IMR-90 (cell line): ENCODE results near the gene ANAPC1.
"Not testable (repeated sequence)": the region's sequence is repeated elsewhere in the genome, so short reads cannot be mapped to it uniquely, and the experiment has no call there.

ENCODE experiments used
- BHLHE40 ChIP-seq: fragments of 150-350 bp; IDR thresholded peaks from 2 replicates; pipeline ENCODE4 v1.6.1; 2016; ENCODE audit warnings: mild to moderate bottlenecking, low read depth, low read length
- CEBPB ChIP-seq: IDR thresholded peaks from 2 replicates; pipeline ENCODE4 v1.6.1; 2012; ENCODE audit warnings: low read depth, low read length, improper control_type of control experiment
- CHD1 ChIP-seq: IDR thresholded peaks from 2 replicates; pipeline ENCODE4 v1.6.1; 2012; ENCODE audit warnings: low read depth, low read length, improper control_type of control experiment
- CTCF ChIP-seq: conservative IDR thresholded peaks from 2 replicates; pipeline ENCODE4 v1.5.1; 2012; ENCODE audit warnings: mild to moderate bottlenecking, low read depth, low read length, improper control_type of control experiment
- FOS ChIP-seq: fragments of 150-350 bp; IDR thresholded peaks from 2 replicates; pipeline ENCODE4 v1.6.1; 2016; ENCODE audit warnings: low read depth, low read length
- MXI1 ChIP-seq: IDR thresholded peaks from 2 replicates; pipeline ENCODE4 v1.6.1; 2012; ENCODE audit warnings: low read depth, mild to moderate bottlenecking, low read length, moderate library complexity, borderline replicate concordance
- POLR2A ChIP-seq: IDR thresholded peaks from 2 replicates; pipeline ENCODE4 v1.6.1; 2012; ENCODE audit warnings: mild to moderate bottlenecking, low read depth, low read length
- RAD21 ChIP-seq: IDR thresholded peaks from 2 replicates; pipeline ENCODE4 v1.6.1; 2012; ENCODE audit warnings: low read length, improper control_type of control experiment
- RCOR1 ChIP-seq: IDR thresholded peaks from 2 replicates; pipeline ENCODE4 v1.6.1; 2012; ENCODE audit warnings: mild to moderate bottlenecking, low read length, improper control_type of control experiment; ENCODE audit not compliant: insufficient replicate concordance
- TF ChIP-seq, protein P1 (sequence below): fragments of 150-350 bp; IDR thresholded peaks from 2 replicates; pipeline ENCODE4 v1.6.1; 2017; ENCODE audit warnings: mild to moderate bottlenecking, antibody characterized with exemption, low read length, low read depth
- TF ChIP-seq, protein P2 (sequence below): fragments of 150-350 bp; IDR thresholded peaks from 2 replicates; pipeline ENCODE4 v1.6.1; 2016; ENCODE audit warnings: low read depth, mild to moderate bottlenecking, low read length, moderate library complexity, borderline replicate concordance

GRCh38 chr2:111735420-111735819 is 148.6 kb downstream of the ANAPC1 start:
- not testable (repeated sequence) for TF ChIP-seq CTCF, RAD21, BHLHE40, POLR2A, RCOR1, MXI1, CHD1, CEBPB, FOS
- TF ChIP-seq, protein P1, sequence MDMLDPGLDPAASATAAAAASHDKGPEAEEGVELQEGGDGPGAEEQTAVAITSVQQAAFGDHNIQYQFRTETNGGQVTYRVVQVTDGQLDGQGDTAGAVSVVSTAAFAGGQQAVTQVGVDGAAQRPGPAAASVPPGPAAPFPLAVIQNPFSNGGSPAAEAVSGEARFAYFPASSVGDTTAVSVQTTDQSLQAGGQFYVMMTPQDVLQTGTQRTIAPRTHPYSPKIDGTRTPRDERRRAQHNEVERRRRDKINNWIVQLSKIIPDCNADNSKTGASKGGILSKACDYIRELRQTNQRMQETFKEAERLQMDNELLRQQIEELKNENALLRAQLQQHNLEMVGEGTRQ, result not testable (repeated sequence)
- TF ChIP-seq, protein P2, sequence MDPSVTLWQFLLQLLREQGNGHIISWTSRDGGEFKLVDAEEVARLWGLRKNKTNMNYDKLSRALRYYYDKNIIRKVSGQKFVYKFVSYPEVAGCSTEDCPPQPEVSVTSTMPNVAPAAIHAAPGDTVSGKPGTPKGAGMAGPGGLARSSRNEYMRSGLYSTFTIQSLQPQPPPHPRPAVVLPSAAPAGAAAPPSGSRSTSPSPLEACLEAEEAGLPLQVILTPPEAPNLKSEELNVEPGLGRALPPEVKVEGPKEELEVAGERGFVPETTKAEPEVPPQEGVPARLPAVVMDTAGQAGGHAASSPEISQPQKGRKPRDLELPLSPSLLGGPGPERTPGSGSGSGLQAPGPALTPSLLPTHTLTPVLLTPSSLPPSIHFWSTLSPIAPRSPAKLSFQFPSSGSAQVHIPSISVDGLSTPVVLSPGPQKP, result not testable (repeated sequence)
